ENCODE measurements around the gene NFKBIB.
A peak's percentile ranks its signal among the peaks of the same experiment; 100 is the strongest.
"Not testable (repeated sequence)": the region's sequence is repeated elsewhere in the genome, so short reads cannot be mapped to it uniquely, and the experiment has no call there.

The NFKBIB gene

DNA sequence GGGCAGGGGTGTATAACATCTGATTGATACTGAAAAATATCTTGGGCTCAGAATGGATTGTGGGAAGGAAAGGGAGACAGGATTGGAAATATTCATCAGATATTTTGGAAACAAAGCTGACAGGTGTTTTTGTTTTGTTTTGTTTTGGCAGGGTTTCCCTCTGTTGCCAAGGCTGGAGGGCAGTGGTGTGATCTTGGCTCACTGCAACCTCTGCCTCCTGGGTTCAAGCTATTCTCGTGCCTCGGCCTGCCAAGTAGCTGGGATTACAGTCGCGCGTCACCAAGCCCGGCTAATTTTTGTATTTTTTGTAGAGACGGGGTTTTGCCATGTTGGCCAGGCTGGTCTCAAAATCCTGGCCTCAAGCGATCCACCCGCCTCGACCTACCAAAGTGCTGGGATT, 26.4 kb upstream of the NFKBIB start:
- DNase-seq (ENCODE audit: low read depth in 1 of 2, low spot score in 1 of 2) = not testable (repeated sequence)

- no peak for DNase-seq (ENCODE audit: low read depth in 1 of 2, low spot score in 1 of 2)
These were observed 23.9 kb upstream of the NFKBIB start for GRCh38 chr19:38875656-38876395.

DNA sequence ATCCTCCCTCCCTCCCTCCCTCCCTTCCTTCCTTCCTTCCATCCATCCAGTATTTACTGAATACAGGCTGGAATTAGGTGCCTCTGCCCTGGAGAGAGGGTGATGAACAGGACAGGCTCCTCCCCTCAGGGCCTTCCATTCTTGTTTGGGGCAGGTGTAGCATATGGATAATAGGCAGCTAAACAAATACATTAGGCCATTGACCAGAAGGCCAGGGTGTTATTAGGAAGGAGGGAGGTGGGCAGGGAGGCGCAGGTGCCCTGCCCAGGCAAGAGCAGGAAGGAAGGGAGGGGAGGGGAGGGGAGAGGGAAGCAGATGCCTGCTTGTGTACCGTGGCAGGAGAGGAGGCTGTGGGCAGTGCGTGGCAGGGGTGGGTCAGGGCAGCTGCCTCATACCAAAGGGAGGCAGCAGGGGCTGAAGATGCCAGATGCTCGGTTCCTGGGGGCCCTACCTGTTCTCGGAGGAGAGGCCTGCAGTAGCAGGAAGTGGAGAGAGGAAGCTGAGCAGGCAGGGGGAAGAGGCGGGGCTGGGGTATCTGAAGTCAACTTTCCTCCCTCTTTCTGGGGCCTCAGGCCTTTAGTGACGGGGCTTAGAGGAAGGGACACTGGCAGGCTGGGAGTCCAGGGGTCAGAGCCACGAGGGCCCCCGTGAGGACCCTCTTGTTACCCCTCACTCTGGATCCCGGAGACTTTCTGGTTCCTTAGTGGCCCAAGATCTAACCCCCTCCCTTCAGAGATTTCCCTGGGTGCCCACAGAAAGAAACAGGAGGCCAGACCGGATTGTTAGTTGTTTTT, 21.8 kb upstream of the NFKBIB start, which contains the start of gene RINL:
RINL (minus strand) TSS at position 495 of the 794 bp plus-strand sequence. CDS start 1,533 bp downstream, outside the sequence.
- peak; percentile 50 for DNase-seq (ENCODE audit: low read depth in 1 of 2, low spot score in 1 of 2)

DNA sequence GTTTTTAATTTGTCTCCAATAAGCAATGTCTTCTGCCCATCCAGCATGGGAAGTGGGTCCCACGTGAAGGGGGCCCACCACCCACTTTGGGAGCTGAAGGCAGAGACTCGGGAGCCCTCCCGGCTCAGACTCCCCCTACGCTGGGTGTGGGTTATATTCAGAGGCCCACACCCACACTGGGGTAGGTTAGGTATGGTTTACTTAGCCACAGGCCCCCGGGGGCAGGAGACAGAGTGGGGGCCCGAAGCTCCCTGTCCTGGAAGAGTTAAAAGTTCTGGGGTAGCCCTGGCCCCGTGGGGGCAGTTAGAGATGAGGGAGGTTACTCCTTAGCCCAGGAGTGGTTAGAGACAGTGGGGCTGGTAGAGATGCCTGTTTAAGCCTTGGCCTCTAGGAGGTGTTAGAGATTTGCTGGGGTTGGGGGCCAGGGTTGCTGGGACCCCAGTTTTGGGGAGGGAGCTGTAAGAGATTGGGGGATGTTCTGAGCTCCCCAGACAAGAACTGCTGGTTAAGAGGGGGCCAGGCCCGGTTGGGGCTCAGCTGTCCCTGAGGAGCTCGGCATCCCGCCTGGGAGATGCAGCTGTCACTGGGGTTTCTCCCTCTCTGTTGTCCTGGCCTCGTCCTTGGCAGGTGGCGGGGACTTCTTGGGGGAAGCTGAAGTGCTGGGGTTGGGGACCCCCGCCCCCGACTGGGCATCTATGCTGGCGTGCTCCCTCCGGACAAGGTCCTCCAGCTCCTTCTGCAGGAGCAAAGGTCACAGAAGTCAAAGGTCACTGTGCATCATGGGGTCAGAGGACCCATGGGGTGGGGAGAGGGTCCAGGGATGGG, 21.0 kb upstream of the NFKBIB start:
- no peak for DNase-seq (ENCODE audit: low read depth in 1 of 2, low spot score in 1 of 2)

GRCh38 chr19:38879400-38879751, 20.4 kb upstream of the NFKBIB start:
- no peak for DNase-seq (ENCODE audit: low read depth in 1 of 2, low spot score in 1 of 2)

DNA sequence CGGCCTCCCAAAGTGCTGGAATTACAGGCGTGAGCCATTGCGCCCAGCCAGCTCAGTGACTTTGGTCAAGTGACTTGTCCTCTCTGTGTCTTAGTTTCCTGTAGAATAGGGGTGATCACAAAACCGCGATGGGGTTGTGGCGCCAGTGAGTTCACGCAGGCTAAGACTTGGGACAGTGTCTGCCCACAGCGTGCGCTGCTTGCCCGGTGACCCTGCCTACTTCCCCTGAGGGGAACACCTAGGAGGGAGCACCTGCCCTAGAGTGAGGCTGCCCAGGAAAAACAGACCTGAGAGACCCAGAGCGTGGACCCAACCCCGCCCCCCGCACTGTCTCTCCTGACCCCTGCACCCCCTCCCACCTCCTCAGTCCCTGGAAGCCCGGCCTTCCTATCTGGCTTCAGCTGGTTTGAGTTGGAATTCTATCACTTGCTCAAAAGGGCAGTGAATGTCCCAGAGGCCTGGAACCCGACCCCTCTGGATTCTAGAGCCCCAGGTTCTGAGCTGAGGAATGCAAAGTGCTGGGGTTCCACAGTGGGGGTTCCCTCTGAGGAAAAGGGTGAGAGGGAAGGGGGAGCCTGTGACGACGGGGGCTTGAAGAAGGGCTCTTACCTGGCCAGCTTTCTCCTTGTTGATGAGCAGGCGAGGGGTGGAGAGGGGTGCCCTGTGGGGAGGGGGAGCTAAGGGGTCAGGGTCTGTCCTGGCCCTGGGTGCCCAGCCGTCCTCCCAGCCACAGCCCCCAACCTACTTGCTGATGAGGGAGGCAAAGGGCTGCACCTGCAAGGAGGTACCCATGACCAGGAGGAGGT, 19.5 kb upstream of the NFKBIB start:
- no peak for DNase-seq (ENCODE audit: low read depth in 1 of 2, low spot score in 1 of 2)

GRCh38 chr19:38880882-38881609, 18.7 kb upstream of the NFKBIB start:
- DNase-seq (ENCODE audit: low read depth in 1 of 2, low spot score in 1 of 2) = no peak

DNA sequence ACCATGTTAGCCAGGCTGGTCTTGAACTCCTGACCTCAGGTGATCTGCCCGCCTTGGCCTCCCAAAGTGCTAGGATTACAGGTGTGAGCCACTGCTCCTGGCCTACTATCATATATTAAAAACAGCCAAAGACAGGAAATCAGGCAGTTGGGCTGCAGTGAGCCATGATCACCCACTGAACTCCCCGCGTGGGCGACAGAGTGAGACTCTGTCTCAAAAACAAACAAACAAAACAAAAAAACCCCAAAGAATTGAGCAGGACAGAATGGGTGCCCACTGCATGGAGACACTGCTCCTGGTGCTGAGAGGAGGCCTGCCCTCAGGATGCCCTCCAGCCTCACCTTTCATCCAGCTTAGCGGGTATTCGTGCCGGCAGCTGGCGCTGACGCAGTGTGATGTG, 16.5 kb upstream of the NFKBIB start:
- no peak for DNase-seq (ENCODE audit: low read depth in 1 of 2, low spot score in 1 of 2)

DNA sequence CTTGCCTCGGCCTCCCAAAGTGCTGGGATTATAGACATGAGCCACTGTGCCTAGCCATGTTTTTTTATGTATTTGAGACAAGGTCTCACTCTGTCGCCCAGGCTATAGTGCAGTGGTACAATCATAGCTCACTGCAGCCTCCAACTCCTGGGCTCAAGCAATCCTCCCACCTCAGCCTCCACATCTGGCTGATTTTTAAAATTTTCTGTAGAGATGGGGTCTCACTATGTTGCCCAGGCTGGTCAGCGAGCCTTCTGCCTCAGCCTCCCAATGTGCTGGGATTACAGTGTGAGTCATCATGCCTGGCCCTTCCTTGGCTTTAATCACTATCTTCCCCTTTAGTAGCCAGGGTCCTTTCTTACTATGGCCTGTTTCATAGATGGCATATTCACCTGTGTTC, 15.1 kb upstream of the NFKBIB start:
- not testable (repeated sequence) for DNase-seq (ENCODE audit: low read depth in 1 of 2, low spot score in 1 of 2)

GRCh38 chr19:38888876-38889275, 10.9 kb upstream of the NFKBIB start:
- no peak for DNase-seq (ENCODE audit: low read depth in 1 of 2, low spot score in 1 of 2)

GRCh38 chr19:38889803-38890202, 10.0 kb upstream of the NFKBIB start:
- DNase-seq (ENCODE audit: low read depth in 1 of 2, low spot score in 1 of 2) = no peak

DNA sequence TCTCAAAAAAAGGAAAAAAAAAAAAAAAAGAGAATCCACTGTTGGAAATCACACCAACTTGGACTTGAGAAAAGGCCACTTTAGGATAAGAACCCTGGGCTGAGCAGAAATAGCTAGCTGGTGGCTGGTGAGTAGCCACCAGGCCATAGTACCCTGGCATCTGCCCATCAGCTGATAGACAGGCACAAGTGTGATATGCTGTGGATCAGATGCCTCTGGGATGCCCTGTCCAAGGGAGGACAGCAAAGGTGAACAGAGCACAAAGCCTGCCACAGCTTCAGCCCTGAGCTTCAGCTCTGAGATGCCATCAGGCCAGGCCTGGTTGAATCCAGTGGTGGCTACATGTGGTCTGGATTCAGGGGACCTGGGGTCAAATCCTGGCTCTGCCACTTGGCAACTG, 9.1 kb upstream of the NFKBIB start:
- DNase-seq (ENCODE audit: low read depth in 1 of 2, low spot score in 1 of 2) = no peak

DNA sequence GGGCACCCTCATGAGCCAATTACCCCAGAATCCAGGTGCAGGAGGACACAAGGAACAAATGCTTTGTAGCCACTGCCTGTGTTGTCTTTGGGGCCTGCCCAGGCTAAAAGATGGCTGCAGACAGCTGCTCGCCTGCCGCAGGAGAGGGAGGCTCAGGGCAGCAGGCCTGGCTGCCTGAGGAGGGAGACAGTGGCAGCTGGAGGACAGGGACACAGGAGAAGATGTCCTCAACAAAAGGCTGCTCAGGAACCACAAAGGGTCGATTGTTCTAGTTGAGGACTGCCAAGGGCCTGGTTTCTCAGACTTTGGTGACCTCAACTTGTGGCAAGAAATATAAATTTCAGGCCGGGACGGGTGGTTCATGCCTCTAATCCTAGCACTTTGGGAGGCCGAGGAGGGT, 8.0 kb upstream of the NFKBIB start:
- DNase-seq (ENCODE audit: low read depth in 1 of 2, low spot score in 1 of 2) = no peak

GRCh38 chr19:38892841-38893240, 6.9 kb upstream of the NFKBIB start:
- DNase-seq (ENCODE audit: low read depth in 1 of 2, low spot score in 1 of 2) = no peak

GRCh38 chr19:38893341-38893771, 6.4 kb upstream of the NFKBIB start:
- no peak for DNase-seq (ENCODE audit: low read depth in 1 of 2, low spot score in 1 of 2)

DNA sequence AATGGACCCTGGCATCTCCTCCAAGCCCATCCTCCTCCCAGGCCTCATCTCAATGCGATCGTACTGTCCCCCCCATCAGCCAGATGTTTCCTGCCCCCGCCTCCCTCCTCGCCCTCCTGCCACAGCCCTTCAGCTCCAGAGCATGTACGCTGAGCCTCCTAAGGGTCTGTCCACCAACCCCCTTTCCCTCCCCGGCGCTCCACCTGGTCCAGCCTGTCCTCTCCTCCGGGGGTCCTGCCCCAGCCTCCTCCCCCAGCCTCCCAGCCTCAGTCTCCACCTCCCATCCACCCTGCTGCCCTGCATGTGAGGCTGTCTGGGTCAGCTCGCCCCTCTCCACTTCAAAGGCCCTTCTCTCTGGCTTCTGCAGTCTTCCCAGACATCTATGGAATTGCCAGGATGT, 4.8 kb upstream of the NFKBIB start:
- DNase-seq (ENCODE audit: low read depth in 1 of 2, low spot score in 1 of 2) = no peak

DNA sequence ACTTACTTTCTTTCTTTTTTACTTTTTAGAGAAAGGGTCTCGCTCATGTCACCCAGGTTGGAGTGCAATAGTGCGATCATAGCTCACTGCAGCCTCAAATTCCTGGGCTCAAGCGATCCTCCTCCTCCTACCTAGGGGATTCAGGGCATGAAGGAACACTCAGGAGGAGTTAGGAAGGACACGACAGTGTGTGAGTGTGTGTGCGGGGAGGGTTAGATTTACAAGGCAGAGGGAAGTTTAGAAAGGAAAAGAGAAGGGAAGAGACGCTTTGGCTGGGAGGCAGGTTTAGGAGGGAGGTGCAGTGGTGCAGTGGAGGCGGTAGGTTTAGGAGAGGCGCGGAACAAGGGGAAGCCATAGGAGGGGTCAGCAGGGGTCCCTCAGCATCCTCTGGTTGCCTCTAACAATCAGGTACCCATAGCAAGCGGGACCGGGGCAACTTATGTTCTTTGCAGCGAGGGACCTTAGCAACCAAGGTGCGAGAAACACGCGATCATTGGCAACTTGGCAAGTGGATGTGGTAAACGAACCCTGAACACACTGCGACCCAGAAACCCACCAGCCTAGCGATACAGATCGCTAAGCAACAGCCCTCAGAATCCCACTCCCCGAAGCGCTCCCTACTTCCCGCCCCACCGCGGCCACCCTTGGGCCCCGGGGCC, 852 bp upstream of the NFKBIB start:
- no peak for DNase-seq (ENCODE audit: low read depth in 1 of 2, low spot score in 1 of 2)

DNA sequence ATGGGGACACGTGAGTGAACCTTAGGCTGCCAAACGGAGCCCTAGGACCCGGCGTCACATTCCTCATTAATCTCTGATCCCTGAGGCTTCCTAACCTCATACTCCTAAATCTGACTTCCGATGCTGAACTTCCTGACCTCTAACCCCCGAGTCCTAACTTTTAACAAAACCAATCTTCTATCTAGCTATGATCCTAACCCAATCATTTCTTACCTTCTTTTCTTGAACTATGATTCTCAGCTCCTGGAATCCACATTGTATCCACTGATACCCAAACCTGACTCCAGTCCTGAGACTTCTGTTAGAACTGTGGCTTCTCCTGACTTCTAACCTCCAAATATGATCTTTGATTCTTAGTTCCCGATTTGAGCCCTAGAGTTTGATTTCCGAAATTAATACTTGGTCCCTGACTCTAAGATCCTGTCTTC, 447 bp downstream of the NFKBIB start:
- DNase-seq (ENCODE audit: low read depth in 1 of 2, low spot score in 1 of 2) = no peak

DNA sequence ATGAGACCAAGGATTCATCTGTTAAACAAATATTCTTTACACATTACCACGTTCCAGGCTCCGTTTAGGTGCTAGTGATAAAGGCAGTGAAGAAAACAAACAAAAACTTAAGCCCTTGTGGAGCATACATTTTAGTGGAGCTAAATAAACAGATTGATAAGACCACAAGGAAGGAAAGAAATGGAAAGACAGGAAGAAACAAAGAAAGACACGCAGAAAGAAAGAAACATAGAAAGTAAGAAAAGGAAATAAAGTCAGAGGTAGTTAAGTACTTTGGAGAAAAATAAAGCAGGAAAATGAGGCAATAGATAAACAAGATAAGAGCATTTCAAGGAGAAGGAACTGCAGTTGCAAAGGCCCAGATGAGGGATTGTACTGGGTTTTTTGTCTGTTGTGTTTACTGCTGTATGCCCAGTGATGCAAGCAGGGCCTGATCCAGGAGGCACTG, 998 bp downstream of the NFKBIB start:
- DNase-seq (ENCODE audit: low read depth in 1 of 2, low spot score in 1 of 2) = no peak

DNA sequence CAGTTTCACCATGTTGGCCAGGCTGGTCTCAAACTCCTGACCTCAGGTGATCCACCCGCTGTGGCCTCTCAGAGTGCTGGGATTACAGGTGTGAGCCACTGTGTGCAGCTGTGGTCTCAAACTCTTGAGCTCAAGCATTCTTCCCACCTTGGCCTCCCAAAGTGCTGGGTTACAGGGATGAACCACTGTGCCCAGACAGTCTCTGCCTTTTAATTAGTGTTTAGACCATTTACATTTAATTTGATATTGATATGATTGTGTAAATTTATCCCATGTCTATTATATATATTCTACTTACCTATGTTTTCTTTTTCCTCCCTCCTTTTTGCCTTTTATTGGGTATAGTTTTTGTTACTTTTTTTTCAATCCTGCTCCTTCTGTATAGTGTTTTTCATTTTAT, 1.9 kb downstream of the NFKBIB start:
- no peak for DNase-seq (ENCODE audit: low read depth in 1 of 2, low spot score in 1 of 2)

All from stimulated activated CD4-positive, alpha-beta T cell treated with anti-CD3 and anti-CD28 coated beads, Interleukin-15, amount 100 ng/mL, for 1 hour (primary cell).